ENCODE data around the gene SENP8.
A peak's percentile ranks its signal among the peaks of the same experiment; 100 is the strongest.
"Not testable (repeated sequence)": the region's sequence is repeated elsewhere in the genome, so short reads cannot be mapped to it uniquely, and the experiment has no call there.

Gene SENP8

DNA sequence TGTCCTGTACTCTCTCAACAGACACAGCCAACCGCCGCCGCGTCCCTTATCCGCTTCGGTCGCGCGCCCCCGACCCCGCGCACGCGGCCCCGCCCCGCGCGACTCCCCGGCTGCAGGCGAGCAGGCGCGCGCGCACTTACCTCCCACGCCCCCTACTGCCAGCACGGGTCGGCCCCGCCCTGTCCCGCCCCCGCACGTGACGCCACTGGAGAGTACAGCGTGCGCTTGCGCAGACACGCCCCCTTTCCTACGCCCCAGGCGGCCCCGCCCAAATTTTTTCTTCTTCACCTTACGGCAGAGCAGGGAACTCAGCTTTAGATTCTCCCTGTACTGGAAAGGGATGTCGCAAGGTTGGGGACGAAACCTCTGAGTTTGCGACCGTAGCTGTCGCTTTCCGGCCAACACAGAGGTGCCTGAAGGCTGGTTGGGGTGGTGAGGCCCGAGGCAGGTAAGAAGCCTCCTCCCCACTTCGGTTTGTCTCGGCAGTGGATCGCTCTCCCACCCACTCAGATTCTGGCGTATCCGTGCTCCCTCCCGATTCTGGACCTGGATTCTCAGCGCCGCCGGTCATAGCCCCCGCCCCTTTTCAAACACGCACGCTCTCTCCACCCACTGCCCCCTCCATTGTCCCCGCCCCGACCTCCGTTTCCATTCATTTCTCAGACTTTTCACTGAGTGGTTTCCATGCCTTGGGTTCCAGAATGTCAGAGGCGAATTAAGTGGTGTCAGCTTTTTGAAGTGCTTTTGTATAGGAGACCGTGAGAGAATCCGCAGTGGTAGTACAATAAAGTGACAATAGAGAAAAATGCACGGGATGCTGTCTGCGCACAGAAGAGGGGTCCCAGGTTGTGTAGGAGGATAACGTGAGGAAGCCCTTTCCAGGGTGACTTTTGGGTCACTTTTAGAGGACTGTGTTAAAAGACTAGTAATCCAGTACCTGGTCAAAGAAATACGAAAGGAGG lies at the start of gene SENP8, which contains the start of gene MYO9A:
SENP8 (plus strand) TSS at position 387 of the 962 bp plus-strand sequence. CDS start 21,221 bp downstream, outside the sequence.
MYO9A (minus strand) TSS at position 134 of the 962 bp plus-strand sequence. CDS start 71,587 bp downstream, outside the sequence.
- peak; percentile 99 for DNase-seq

GRCh38 chr15:72068856-72069255 lies 49.3 kb upstream of the SENP8 start:
- no peak for DNase-seq

GRCh38 chr15:72070817-72071447 lies 47.3 kb upstream of the SENP8 start:
- DNase-seq: no peak

GRCh38 chr15:72071448-72071825 lies 46.8 kb upstream of the SENP8 start:
- not testable (repeated sequence) for DNase-seq

- DNase-seq: no peak
Observed at GRCh38 chr15:72074335-72075060, 43.7 kb upstream of the SENP8 start.

- DNase-seq: no peak
Observed at GRCh38 chr15:72077950-72078349, 40.3 kb upstream of the SENP8 start.

DNA sequence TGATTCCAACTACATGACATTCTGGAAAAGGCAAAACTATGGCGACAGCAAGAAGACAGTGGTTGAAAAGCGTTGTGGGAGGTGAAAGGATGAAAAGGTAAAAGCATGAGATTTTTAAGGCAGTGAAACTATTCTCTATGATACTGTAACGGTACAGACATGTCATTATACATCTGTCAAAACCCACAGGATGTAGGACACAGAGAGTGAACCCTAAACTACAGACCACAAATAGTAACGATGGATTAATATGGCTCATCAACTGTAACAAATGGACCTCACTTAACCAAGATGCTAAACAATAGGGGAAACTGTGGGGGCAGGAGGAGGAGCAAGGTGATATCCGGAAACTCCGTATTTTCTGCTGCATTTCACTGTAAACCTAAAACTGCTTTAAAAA lies 39.3 kb upstream of the SENP8 start:
- no peak for DNase-seq

- no peak for DNase-seq
Observed at GRCh38 chr15:72082176-72082575, 36.0 kb upstream of the SENP8 start.

DNA sequence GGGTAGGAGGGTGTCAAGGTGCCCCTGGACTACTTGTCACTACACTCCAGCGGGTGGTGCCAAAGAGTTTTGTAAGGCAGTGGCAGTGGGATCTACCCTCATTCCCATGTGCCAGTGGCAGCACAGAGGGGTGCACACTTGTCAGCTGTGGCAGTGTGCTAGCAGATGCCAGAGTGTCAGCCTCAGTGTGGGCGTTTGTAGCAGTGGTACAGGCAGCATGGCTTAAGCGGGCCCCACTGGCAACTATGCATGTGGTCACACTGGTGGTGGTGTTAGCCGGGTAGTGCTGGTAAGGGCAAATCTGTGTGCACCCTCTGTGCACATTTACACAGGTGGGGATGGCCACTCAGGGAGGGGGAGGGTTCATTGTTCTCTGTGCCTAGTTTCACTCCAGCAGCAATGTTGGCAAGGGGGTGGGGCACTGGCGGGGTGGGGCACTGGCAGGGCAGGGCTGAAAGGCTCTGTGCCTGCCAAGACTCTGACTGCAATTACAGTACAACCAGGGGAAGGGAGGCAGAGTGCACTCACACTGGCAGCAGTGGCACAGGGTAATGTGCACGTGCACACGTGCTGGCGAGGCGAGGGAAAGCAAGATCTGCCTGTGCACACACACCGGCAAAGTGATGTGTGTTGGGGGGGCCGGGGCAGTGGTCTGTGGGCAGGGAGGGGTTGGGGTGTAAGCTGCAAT lies 32.0 kb upstream of the SENP8 start:
- no peak for DNase-seq

DNA sequence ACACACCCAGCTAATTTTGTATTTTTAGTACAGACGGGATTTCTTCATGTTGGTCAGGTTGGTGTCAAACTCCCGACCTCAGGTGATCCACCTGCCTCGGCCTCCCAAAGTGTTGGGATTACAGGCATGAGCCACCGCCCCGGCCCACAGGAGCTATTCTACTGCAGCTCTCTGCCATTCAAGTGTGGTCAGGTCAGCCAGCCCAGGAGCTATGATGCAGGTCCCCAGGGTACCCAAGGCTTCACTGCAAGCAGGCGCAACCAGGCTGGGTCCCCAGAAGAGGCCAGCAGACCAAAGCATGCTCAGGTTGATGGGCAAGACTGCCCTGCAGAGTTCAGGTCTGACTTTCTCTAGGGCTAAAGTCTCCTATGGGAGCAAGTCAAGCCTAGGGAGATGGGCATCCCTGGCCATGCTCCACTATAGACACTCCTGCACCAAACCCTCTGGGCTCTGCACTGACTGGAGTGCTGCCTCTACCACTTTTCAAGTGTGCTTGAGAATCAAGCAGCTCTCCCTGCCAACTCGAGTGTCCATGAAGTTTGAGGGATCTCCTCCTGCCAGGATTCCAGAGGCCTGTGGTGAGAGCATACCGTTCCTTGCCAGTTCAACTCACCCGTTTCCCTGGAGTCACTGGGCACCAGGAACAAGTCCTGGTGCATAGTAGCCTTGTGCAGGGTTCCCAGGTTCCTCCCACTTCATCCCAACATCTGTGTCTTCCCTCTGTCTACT lies 31.1 kb upstream of the SENP8 start:
- no peak for DNase-seq

GRCh38 chr15:72092006-72092405 lies 26.2 kb upstream of the SENP8 start:
- DNase-seq: peak; percentile 34

DNA sequence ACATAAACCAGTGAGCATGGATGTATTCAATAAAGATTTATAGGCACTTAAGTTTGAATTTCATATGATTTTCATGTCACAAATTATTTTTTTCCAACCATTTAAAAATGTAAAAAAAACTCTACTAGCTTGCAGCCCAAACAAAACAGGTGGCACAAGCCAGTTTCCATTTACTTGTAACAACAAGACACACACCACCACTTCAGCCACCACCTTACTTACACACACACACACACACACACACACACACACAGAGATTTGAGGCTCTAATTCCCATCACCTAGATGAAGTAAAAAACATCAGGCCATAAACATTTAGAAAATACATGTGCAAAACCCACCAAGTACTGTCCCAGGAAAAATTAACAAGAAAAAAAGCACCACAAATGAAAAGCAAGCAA lies 25.5 kb upstream of the SENP8 start:
- no peak for DNase-seq

DNA sequence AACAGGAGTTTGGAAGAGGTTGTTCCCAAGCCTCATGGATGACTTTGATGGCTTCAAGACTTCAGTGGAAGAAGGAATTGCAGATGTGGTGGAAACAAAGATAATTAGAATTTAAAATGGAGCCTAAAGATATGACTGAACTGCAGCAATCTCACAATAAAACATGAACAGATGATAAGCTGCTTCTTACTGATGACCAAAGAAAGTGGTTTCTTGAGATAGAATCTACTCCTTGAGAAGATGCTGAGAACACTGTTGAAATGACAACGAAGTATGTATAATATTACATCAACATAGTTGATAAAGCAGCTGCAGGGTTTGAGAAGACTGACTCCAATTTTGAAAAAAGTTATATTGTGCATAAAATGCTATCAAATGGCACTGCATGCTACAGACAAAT lies 21.4 kb upstream of the SENP8 start:
- no peak for DNase-seq

DNA sequence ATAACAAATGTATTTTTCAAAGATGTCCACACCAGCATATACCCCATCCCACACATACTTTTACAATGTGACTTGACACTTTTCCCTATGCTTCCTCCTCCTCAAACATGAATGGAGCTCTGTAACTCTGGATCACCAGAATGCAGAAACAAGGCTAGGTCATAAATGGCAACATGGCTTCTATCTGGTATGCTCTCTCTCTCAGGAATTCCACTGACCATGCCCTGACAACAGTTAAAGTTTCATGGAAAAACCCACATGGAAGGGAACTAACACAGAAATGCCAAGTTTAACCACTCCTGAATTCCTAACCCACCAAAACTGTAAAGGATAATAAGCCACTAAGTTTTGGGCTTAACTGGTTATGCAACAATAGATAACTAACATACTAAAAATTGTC lies 20.2 kb upstream of the SENP8 start:
- no peak for DNase-seq

DNA sequence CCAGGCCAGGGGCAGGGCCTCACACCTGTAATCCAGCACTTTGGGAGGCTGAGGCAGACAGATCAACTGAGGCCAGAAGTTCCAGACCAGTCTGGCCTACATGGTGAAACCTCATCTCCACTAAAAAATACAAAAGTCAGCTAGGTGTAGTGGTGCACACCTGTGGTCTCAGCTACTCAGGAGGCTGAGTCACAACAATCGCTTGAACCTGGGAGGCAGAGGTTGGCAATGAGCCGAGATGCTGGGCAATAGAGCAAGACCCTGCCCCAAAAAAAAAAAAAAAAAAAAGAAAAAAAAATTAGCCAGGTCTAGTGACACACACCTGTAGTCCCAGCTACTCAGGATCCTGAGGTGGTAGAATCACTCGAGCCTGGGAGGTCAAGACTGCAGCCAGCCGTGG lies 19.0 kb upstream of the SENP8 start:
- DNase-seq: no peak

GRCh38 chr15:72100551-72100950 lies 17.7 kb upstream of the SENP8 start:
- DNase-seq: not testable (repeated sequence)

DNA sequence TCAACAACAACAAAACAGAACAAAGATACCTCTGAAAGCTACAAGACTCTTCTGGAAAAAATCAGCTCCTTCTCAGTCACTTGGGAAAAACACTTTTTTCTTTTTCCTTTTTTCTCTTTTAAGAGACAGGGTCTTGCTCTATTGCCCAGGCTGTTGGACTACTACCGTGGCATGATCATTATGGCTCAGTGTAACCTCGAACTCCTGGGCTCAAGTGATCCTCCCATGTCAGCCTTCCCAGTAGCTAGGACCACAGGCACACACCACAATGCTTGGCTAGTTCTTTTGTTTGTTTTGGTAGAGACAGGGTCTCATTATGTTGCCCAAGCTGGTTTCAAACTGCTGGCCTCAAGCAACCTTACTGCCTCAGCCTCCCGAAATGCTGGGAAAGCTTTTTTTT lies 13.1 kb upstream of the SENP8 start:
- DNase-seq: no peak

- no peak for DNase-seq
Observed at GRCh38 chr15:72106068-72106467, 12.1 kb upstream of the SENP8 start.

DNA sequence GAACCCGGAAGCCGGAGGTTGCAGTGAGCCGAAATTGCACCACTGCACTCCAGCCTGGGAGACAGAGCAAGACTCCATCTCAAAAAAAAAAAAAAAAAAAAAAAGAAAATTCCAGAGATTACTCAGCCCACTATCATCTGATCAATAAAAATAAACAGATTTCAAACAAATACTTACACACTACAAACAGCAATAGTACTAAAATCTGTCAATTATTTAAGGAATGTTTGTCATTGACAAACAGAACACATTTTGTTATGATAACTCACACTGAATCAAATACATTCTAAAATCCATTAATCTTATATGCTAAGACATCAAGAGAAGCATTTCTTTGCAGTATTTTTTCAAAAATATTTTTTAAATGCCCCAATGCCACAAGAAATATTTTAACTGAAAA lies 7.8 kb upstream of the SENP8 start:
- DNase-seq: no peak

- no peak for DNase-seq
Observed at GRCh38 chr15:72112116-72112515, 6.1 kb upstream of the SENP8 start.

DNA sequence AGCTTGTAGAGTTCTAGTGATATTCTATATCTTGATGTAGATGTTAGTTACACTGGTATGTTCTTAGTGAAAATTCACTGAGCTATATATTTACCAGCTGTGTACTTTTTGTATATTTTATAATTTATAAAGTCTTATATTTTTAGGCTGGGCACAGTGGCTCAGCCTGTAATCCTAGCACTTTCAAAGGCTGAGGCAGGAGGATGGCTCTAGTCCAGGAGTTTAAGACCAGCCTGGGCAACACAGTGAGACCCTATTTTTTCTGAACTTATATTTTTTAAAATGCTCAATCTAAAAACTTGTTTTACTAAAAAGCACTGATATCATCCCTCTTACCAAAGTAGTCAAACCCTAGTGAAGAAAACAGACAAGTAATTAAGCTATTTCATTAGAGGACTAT lies 5.4 kb upstream of the SENP8 start:
- DNase-seq: no peak
